Measurements from ENCODE around the gene ACACB. TPM values are rescaled to one million over a fixed set of nuclear protein-coding genes. Genes with fewer than 3 reads are reported as not detected.

ACACB gene
- total RNA-seq, 1 donor from 2014 or later = 140 TPM

DNA sequence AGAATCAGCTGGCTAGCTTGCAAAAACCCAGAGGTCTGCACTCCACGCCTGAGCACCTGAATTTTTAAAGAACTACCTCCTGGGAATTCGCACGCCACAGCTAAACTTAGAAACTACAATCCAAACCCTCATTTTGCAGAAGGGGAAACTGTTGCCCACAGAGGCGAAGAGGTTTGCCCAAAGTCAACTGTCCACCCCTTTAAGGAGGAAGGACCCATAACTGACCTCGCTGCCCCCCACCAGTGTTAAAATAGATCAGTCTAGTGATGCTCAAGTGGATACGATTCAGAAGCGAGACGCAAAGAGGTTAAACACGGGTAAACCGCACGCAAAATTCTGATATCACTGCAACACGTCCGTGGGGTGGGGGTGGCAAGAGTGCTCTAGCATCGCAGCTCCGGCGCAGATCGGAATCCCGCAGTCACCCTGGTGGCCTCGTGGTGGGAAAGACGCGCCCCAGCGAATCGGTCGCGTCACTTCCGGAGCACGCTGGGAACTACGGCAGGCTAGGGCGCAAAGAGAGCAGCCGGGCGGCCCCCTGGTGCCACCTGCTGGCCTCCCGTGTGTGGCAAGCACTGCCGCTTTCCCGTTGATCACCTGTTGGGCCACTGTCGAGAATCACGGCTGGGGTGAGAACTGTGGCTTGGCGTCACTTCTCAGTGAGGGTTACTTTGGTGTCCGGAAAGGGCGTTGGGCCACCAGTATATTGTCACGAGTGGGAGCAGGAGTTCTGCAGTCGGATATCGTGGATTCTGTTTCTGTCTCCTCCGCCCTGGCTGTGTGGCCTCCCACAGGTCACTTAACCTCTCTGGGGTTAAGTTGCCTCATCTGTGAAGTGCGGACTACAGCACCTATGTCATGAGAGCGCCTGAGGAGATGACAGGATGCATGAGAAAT lies 23.1 kb upstream of the ACACB start, which contains the start of gene ALKBH2:
ALKBH2 (minus strand) TSS at position 451 of the 897 bp plus-strand sequence. CDS start 686 bp downstream, outside the sequence.
- TF ChIP-seq, protein P1, sequence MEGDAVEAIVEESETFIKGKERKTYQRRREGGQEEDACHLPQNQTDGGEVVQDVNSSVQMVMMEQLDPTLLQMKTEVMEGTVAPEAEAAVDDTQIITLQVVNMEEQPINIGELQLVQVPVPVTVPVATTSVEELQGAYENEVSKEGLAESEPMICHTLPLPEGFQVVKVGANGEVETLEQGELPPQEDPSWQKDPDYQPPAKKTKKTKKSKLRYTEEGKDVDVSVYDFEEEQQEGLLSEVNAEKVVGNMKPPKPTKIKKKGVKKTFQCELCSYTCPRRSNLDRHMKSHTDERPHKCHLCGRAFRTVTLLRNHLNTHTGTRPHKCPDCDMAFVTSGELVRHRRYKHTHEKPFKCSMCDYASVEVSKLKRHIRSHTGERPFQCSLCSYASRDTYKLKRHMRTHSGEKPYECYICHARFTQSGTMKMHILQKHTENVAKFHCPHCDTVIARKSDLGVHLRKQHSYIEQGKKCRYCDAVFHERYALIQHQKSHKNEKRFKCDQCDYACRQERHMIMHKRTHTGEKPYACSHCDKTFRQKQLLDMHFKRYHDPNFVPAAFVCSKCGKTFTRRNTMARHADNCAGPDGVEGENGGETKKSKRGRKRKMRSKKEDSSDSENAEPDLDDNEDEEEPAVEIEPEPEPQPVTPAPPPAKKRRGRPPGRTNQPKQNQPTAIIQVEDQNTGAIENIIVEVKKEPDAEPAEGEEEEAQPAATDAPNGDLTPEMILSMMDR (IDR thresholded peaks at IDR 0.05) = peak; percentile 93 to 99 (median 97)
- H3K27me3 ChIP-seq = no peaks in the 10 kb centered on the region
- H3K4me3 ChIP-seq = peak within 1 kb of the TSS; percentile 52 to 66
- peaks cover 8 to 26% of the 10 kb centered on the region in 2 donors for H3K4me1 ChIP-seq
- H3K27ac ChIP-seq = peak within 1 kb of the TSS; percentile 54 to 58
- H3K36me3 ChIP-seq = peaks cover 11 to 16% of the 10 kb centered on the region in 2 donors
- intact Hi-C loops (cut with DNase I) = loop anchor here (1.0 to 10.0 kb wide), 10 partner anchors 18 to 1408 kb away; partner anchors contain the start of genes CORO1C, FICD, ISCU and PWP1
- DNase-seq (ENCODE audit: low spot score in 2 of 2) = peak; percentile 66 to 97
- no peaks in the 10 kb centered on the region for H3K9me3 ChIP-seq

DNA sequence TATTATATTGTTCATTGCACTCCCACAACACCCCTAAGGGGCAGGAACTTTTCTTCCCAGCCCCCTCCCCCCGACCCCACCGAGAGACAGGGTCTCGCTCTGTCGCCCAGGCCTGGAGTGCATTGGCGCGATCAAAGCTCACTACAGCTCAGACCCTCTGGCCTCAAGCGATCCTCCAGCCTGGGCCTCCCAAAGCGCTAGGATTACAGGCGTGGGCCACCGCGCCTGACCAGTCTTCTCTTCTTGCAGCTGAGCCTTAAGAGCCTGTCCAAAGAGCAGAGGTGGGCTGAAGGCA lies 19.3 kb upstream of the ACACB start:
- Histone ChIP-seq H3K36me3 (peaks cover 5 to 8% of the 10 kb centered on the region in 2 donors), H3K27ac (no peak overlapping the region), H3K9me3 (no peaks in the 10 kb centered on the region), H3K4me1 (peaks cover 8 to 35% of the 10 kb centered on the region in 2 donors), H3K27me3 (no peaks in the 10 kb centered on the region), H3K4me3 (peak overlapping the region; percentile 51 to 91)
- intact Hi-C loops (cut with DNase I) = loop anchor here (10.0 kb wide), 3 partner anchors 368 to 1412 kb away; partner anchors contain the start of gene PWP1
- TF ChIP-seq, protein P1 (IDR thresholded peaks at IDR 0.05) = no peak
- no peak for DNase-seq (ENCODE audit: low spot score in 2 of 2)

DNA sequence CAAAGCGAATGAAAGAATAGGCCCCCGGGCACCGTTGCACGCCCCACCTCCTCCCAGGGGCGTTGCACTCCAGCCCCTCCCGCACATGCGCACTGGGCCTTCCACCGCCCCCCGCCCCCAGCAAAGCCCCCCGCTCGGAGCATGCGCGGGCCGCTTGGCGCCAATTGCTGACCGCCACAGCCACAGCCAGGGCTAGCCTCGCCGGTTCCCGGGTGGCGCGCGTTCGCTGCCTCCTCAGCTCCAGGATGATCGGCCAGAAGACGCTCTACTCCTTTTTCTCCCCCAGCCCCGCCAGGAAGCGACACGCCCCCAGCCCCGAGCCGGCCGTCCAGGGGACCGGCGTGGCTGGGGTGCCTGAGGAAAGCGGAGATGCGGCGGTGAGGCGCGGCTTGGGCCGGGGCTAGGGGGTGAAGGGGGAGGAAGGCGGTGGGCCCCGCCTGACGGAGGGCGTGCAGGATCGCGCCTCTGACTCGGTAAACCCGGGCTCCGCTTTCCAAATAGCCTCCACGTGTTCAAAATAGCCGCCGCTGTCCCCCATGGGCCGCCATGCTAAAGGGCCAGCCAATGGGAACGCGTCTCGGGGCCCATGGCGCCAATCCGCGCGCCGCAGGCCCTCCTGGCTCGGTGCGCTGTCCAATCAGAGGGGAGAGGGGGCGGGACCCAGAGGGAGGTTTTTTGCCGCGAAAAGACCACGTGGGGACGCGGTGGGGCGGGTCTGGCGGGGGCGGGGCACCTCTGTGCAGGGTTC lies 18.8 kb upstream of the ACACB start, which contains the start of gene UNG:
UNG (plus strand) TSS at position 163 of the 748 bp plus-strand sequence; CDS start at position 246, 83 bp downstream.
- H3K27ac ChIP-seq = peak within 1 kb of the TSS; percentile 88 to 92
- TF ChIP-seq, protein P1 (IDR thresholded peaks at IDR 0.05) = no peak
- no peaks in the 10 kb centered on the region for H3K27me3 ChIP-seq
- peaks cover 10 to 13% of the 10 kb centered on the region in 2 donors for H3K36me3 ChIP-seq
- DNase-seq (ENCODE audit: low spot score in 2 of 2) = peak; percentile 89 to 98
- peaks cover 7 to 30% of the 10 kb centered on the region in 2 donors for H3K4me1 ChIP-seq
- peak within 1 kb of the TSS; percentile 87 to 91 for H3K4me3 ChIP-seq
- intact Hi-C loops (cut with DNase I) = loop anchor here (10.0 kb wide), 3 partner anchors 367 to 1413 kb away; partner anchors contain the start of gene PWP1
- H3K9me3 ChIP-seq = no peaks in the 10 kb centered on the region

DNA sequence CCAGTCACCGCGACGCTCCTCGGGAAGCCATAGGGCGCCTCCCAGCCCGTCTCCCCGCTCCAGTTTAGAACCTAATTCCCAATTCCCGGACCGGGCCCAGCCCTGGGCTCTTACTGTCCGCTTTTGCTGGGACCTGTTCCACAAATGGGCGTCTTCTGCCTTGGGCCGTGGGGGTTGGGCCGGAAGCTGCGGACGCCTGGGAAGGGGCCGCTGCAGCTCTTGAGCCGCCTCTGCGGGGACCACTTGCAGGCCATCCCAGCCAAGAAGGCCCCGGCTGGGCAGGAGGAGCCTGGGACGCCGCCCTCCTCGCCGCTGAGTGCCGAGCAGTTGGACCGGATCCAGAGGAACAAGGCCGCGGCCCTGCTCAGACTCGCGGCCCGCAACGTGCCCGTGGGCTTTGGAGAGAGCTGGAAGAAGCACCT lies 18.2 kb upstream of the ACACB start:
- H3K36me3 ChIP-seq = peaks cover 16 to 19% of the 10 kb centered on the region in 2 donors
- peaks cover 4 to 25% of the 10 kb centered on the region in 2 donors for H3K4me1 ChIP-seq
- no peaks in the 10 kb centered on the region for H3K27me3 ChIP-seq
- no peaks in the 10 kb centered on the region for H3K9me3 ChIP-seq
- peak overlapping the region; percentile 88 to 92 for H3K27ac ChIP-seq
- DNase-seq (ENCODE audit: low spot score in 2 of 2) = no peak
- peak overlapping the region; percentile 87 to 91 for H3K4me3 ChIP-seq
- TF ChIP-seq, protein P1 (IDR thresholded peaks at IDR 0.05) = no peak
- intact Hi-C loops (cut with DNase I) = loop anchor here (10.0 kb wide), 3 partner anchors 367 to 1413 kb away; partner anchors contain the start of gene PWP1

DNA sequence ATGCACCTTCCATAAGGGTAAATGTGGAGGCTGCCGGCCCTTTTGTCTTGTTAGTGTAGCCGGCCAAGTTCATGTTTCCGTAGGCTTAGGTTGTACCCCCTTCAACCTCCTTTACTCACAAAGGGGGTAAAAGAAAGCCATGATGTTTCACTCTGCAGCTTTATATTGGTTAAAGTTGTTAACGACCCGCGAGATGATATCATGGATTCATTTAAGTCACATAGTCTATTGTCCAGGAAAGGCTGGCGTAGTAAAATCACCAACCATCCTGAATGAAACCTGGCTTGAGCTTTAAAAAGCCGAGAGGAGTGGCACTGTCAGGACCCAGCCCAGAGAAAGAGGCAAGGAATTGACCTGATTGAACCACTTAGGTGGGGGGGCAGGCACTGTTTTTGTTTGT lies 17.7 kb upstream of the ACACB start:
- no peaks in the 10 kb centered on the region for H3K9me3 ChIP-seq
- peaks cover 21 to 24% of the 10 kb centered on the region in 2 donors for H3K36me3 ChIP-seq
- no peak for DNase-seq (ENCODE audit: low spot score in 2 of 2)
- TF ChIP-seq, protein P1 (IDR thresholded peaks at IDR 0.05) = no peak
- peaks cover 4 to 22% of the 10 kb centered on the region in 2 donors for H3K4me1 ChIP-seq
- intact Hi-C loops (cut with DNase I) = loop anchor here (10.0 kb wide), 3 partner anchors 366 to 1414 kb away; partner anchors contain the start of gene PWP1
- peak overlapping the region; percentile 87 to 91 for H3K4me3 ChIP-seq
- no peaks in the 10 kb centered on the region for H3K27me3 ChIP-seq
- H3K27ac ChIP-seq = peak overlapping the region; percentile 88 to 92

Measured in ascending aorta (tissue), 2 donors.